PFSK-1 (cell line): Measurements from ENCODE around the gene FEN1.

Experiments used
- FOXP2 ChIP-seq: optimal IDR thresholded peaks from 2 replicates; pipeline ENCODE3; 2011; ENCODE audit warnings: borderline replicate concordance, control low read depth, inconsistent platforms; ENCODE audit not compliant: insufficient read depth; ENCODE audit errors: extremely low read length, extremely low read depth
- POLR2AphosphoS5 ChIP-seq: IDR thresholded peaks from 2 replicates; pipeline ENCODE4 v1.6.1; 2012; ENCODE audit warnings: low read depth, mild to moderate bottlenecking, control low read depth, low read length, moderate library complexity
- REST ChIP-seq, 2 experiments: IDR thresholded peaks; 2 replicates each; pipeline versions ENCODE4 v1.6.1 to v1.8.0; 2011 to 2012; ENCODE audit warnings: low read depth in 2 of 2, low read length in 2 of 2, control low read depth in 1 of 2, inconsistent platforms in 1 of 2, mild to moderate bottlenecking in 1 of 2, moderate library complexity in 1 of 2; ENCODE audit not compliant: insufficient read depth in 1 of 2
- SIN3A ChIP-seq: IDR thresholded peaks from 2 replicates; pipeline ENCODE4 v1.6.1; 2012; ENCODE audit warnings: mild to moderate bottlenecking, low read length, moderate library complexity, borderline replicate concordance; ENCODE audit not compliant: insufficient read depth

- no peak for TF ChIP-seq SIN3A
- TF ChIP-seq POLR2AphosphoS5, result no peak
- TF ChIP-seq REST (IDR thresholded peaks at IDR 0.05; ENCODE audit: insufficient read depth in 1 of 2, low read depth in 2 of 2, low read length in 2 of 2), result no peak
- no peak for TF ChIP-seq FOXP2
Measured at GRCh38 chr11:61832754-61833153, 40.0 kb downstream of the FEN1 start.
